Suprapubic skin (tissue), 3 donors: ENCODE results near the gene DDX4.

Experiments
- EP300 ChIP-seq: sonication (generic); formaldehyde crosslinking; IDR thresholded peaks from one replicate; pipeline ENCODE4 v1.6.1; 2017; ENCODE audit warnings: antibody characterized with exemption
- POLR2A ChIP-seq, 2 donors: fragments of 450-650 bp; IDR thresholded peaks; one replicate each; pipeline ENCODE4 v1.6.1; 2017; ENCODE audit warnings: antibody characterized with exemption in 2 of 2, mild to moderate bottlenecking in 2 of 2, moderate library complexity in 2 of 2
- TF ChIP-seq, protein P1 (sequence below), 2 donors: fragments of 200-600 bp in 1 of 2; fragments of 450-650 bp in 1 of 2; sonication (generic) in 1 of 2; IDR thresholded peaks; one replicate each; pipeline ENCODE4 v1.5.1; 2016 to 2019; ENCODE audit warnings: antibody characterized with exemption in 2 of 2, mild to moderate bottlenecking in 1 of 2, moderate library complexity in 1 of 2

DNA sequence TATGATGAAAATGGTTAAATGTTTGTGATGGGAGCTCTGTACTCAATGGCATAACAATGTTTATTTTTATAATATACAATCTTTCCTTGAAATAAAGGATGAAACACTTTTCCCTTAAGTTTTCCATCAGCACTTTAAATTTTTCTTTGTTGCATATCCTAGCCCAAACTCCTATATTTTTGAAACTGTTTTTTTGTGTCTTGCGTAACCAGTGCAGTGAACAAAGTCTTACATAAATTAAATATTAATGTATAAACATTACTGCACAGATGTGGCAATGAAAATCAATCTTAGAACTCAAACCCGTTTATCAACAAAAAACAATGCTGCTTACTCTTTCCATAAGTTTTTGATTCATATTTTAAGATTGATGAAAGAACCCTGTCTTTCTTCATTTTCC is 79.2 kb downstream of the DDX4 start:
- TF ChIP-seq, protein P1, sequence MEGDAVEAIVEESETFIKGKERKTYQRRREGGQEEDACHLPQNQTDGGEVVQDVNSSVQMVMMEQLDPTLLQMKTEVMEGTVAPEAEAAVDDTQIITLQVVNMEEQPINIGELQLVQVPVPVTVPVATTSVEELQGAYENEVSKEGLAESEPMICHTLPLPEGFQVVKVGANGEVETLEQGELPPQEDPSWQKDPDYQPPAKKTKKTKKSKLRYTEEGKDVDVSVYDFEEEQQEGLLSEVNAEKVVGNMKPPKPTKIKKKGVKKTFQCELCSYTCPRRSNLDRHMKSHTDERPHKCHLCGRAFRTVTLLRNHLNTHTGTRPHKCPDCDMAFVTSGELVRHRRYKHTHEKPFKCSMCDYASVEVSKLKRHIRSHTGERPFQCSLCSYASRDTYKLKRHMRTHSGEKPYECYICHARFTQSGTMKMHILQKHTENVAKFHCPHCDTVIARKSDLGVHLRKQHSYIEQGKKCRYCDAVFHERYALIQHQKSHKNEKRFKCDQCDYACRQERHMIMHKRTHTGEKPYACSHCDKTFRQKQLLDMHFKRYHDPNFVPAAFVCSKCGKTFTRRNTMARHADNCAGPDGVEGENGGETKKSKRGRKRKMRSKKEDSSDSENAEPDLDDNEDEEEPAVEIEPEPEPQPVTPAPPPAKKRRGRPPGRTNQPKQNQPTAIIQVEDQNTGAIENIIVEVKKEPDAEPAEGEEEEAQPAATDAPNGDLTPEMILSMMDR (IDR thresholded peaks at IDR 0.05) = no peak
- no peak for TF ChIP-seq EP300
- no peak for TF ChIP-seq POLR2A (IDR thresholded peaks at IDR 0.05)
